Lower leg skin (tissue), 4 donors: ENCODE measurements around the gene NECTIN1. TPM values are rescaled to one million over a fixed set of nuclear protein-coding genes. Genes with fewer than 3 reads are reported as not detected.

Experiments
- DNase-seq, 2 donors: peaks; one replicate each; pipeline ENCODE4 v3.0.0-alpha.2; 2019; ENCODE audit warnings: low spot score in 2 of 2
- H3K4me3 ChIP-seq: fragments of 200-600 bp; sonication (generic); 2 replicates; pipeline ENCODE4 v1.5.1; 2017; ENCODE audit warnings: mild to moderate bottlenecking, low read depth; ENCODE audit not compliant: poor library complexity, severe bottlenecking
- CTCF ChIP-seq, 3 donors: fragments of 450-650 bp; IDR thresholded peaks; one replicate each; pipeline ENCODE4 v1.5.1; 2016; ENCODE audit warnings: antibody characterized with exemption in 3 of 3, mild to moderate bottlenecking in 3 of 3, moderate library complexity in 2 of 3
- POLR2A ChIP-seq, 2 donors: fragments of 450-650 bp; IDR thresholded peaks; one replicate each; pipeline ENCODE4 v1.6.1; 2016 to 2017; ENCODE audit warnings: antibody characterized with exemption in 2 of 2, mild to moderate bottlenecking in 1 of 2, moderate library complexity in 1 of 2
- WGBS, 2 donors: methylation state at CpG; one replicate each; pipeline ENCODE4 v1.1.5; 2018; 5-methylcytosine and 5-hydroxymethylcytosine counted together
- intact Hi-C: fragments of 100-400 bp; cut with DNase I; formaldehyde crosslinking; loops from one replicate; pipeline ENCODE4 v1.15.0; 2023; ENCODE audit warnings: low total_unique reads
- total RNA-seq, 4 donors: library from RNA; depleted of rRNA; stranded (reverse); fragments of >200 nt; gene quantifications; one replicate each; pipeline ENCODE4 v1.1.0, GENCODE V29; 2016

Gene NECTIN1
- total RNA-seq, 4 donors from 2014 or later: 111 to 142 (median 130) TPM

GRCh38 chr11:119723952-119724325 is 5.1 kb downstream of the NECTIN1 start:
- TF ChIP-seq CTCF (IDR thresholded peaks at IDR 0.05) (no peak), POLR2A (IDR thresholded peaks at IDR 0.05) (no peak)
- intact Hi-C loops: no loop called here
- no peak overlapping the region for H3K4me3 ChIP-seq
- WGBS, 2 donors: 63 to 70% methylated on average over 4 of the region's 4 CpGs
- no peak for DNase-seq

GRCh38 chr11:119723243-119723951 is 5.6 kb downstream of the NECTIN1 start:
- intact Hi-C loops: no loop called here
- DNase-seq: peak in 1 of 2 donors; percentile 78
- 62 to 76% methylated on average over 6 of the region's 6 CpGs for WGBS, 2 donors
- TF ChIP-seq POLR2A (IDR thresholded peaks at IDR 0.05): no peak
- TF ChIP-seq CTCF (IDR thresholded peaks at IDR 0.05): no peak
- no peak overlapping the region for H3K4me3 ChIP-seq

GRCh38 chr11:119722281-119722794 is 6.7 kb downstream of the NECTIN1 start:
- 75 to 84% methylated on average over 10 of the region's 10 CpGs for WGBS, 2 donors
- TF ChIP-seq CTCF (IDR thresholded peaks at IDR 0.05): no peak
- no peak for TF ChIP-seq POLR2A (IDR thresholded peaks at IDR 0.05)
- intact Hi-C loops: no loop called here
- H3K4me3 ChIP-seq: no peak overlapping the region
- DNase-seq: peak in 1 of 2 donors; percentile 82

- 54 to 55% methylated on average over 11 to 13 of the region's 13 CpGs for WGBS, 2 donors
- intact Hi-C loops: no loop called here
- H3K4me3 ChIP-seq: no peak overlapping the region
- peak in 1 of 2 donors; percentile 83 for DNase-seq
- no peak for TF ChIP-seq POLR2A (IDR thresholded peaks at IDR 0.05)
- TF ChIP-seq CTCF (IDR thresholded peaks at IDR 0.05): no peak
Measured at GRCh38 chr11:119721129-119722120, 7.6 kb downstream of the NECTIN1 start.

- no peak for DNase-seq
- TF ChIP-seq POLR2A (IDR thresholded peaks at IDR 0.05): no peak
- no peak for TF ChIP-seq CTCF (IDR thresholded peaks at IDR 0.05)
- 51 to 67% methylated on average over 18 of the region's 18 CpGs for WGBS, 2 donors
- no peak overlapping the region for H3K4me3 ChIP-seq
- intact Hi-C loops: no loop called here
Measured at GRCh38 chr11:119720311-119720913, 8.6 kb downstream of the NECTIN1 start.
